22Rv1 (cell line): ENCODE data around the gene RBM7.

Experiments
- ZFX ChIP-seq: fragments of 450-650 bp; IDR thresholded peaks from 2 replicates; pipeline ENCODE4 v1.6.1; 2017; ENCODE audit warnings: antibody characterized with exemption, borderline replicate concordance
- TF ChIP-seq, protein P1 (sequence below): fragments of 450-650 bp; IDR thresholded peaks from 2 replicates; pipeline ENCODE4 v1.5.1; 2017; ENCODE audit warnings: mild to moderate bottlenecking

DNA sequence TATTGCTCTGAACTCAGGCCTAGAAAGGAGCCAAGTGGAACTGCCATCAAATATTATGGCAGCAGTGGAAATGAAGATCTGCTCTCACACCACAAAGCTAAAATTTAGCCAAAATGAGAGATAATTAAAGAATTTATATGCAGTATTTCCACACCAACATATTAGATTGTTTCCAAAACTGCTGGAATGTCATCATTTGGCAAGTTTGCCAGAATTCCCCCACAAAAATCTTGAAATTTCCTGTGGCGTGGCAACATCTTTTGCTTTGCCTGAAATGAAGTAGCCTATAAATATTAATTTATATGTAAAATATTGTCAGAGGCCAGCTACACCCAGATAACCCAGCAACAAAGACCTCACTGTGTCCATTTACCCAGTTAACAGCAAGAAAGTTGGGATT is 13.9 kb upstream of the RBM7 start:
- TF ChIP-seq, protein P1, sequence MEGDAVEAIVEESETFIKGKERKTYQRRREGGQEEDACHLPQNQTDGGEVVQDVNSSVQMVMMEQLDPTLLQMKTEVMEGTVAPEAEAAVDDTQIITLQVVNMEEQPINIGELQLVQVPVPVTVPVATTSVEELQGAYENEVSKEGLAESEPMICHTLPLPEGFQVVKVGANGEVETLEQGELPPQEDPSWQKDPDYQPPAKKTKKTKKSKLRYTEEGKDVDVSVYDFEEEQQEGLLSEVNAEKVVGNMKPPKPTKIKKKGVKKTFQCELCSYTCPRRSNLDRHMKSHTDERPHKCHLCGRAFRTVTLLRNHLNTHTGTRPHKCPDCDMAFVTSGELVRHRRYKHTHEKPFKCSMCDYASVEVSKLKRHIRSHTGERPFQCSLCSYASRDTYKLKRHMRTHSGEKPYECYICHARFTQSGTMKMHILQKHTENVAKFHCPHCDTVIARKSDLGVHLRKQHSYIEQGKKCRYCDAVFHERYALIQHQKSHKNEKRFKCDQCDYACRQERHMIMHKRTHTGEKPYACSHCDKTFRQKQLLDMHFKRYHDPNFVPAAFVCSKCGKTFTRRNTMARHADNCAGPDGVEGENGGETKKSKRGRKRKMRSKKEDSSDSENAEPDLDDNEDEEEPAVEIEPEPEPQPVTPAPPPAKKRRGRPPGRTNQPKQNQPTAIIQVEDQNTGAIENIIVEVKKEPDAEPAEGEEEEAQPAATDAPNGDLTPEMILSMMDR = no peak
- no peak for TF ChIP-seq ZFX
